Osteocyte (in vitro differentiated cells): Measurements from ENCODE around the gene OSBPL10. TPM values are rescaled to one million over a fixed set of nuclear protein-coding genes. Genes with fewer than 3 reads are reported as not detected.
A peak's percentile ranks its signal among the peaks of the same experiment; 100 is the strongest.

Experiments
- DNase-seq: peaks from one replicate; pipeline ENCODE4 v3.0.0; 2021; ENCODE audit warnings: mixed read lengths; ENCODE audit not compliant: unreplicated experiment; ENCODE audit errors: extremely low spot score
- H3K27ac Mint-ChIP-seq: one replicate; pipeline ENCODE4 v1.8.0; 2021; ENCODE audit warnings: mild to moderate bottlenecking, mixed read lengths; ENCODE audit not compliant: unreplicated experiment
- H3K27me3 Mint-ChIP-seq: one replicate; pipeline ENCODE4 v1.8.0; 2021; ENCODE audit warnings: mixed read lengths; ENCODE audit not compliant: unreplicated experiment
- H3K36me3 Mint-ChIP-seq: one replicate; pipeline ENCODE4 v1.8.0; 2021; ENCODE audit warnings: mixed read lengths; ENCODE audit not compliant: unreplicated experiment
- H3K4me1 Mint-ChIP-seq: one replicate; pipeline ENCODE4 v1.8.0; 2021; ENCODE audit warnings: mixed read lengths; ENCODE audit not compliant: unreplicated experiment
- H3K4me3 Mint-ChIP-seq: one replicate; pipeline ENCODE4 v1.8.0; 2021; ENCODE audit warnings: mild to moderate bottlenecking, moderate library complexity, mixed read lengths; ENCODE audit not compliant: unreplicated experiment
- H3K9me3 Mint-ChIP-seq: one replicate; pipeline ENCODE4 v1.8.0; 2021; ENCODE audit warnings: mixed read lengths; ENCODE audit not compliant: unreplicated experiment
- CTCF ChIP-seq: fragments of 200-600 bp; sonication (generic); IDR thresholded peaks from 2 replicates; pipeline ENCODE4 v1.5.0; 2021; ENCODE audit warnings: antibody characterized with exemption, mild to moderate bottlenecking, moderate library complexity
- total RNA-seq: library from RNA; stranded (reverse); gene quantifications from 2 replicates; pipeline ENCODE4 v1.2.1, GENCODE V29; 2021

OSBPL10 gene
- total RNA-seq, 1 donor from 2014 or later = 21.7 TPM

GRCh38 chr3:31988271-31988670 is 7.2 kb upstream of the OSBPL10 start:
- DNase-seq = no peak

GRCh38 chr3:31985831-31986230 is 4.8 kb upstream of the OSBPL10 start:
- no peak for DNase-seq
- Mint-ChIP-seq H3K36me3 (no peaks in the 10 kb centered on the region), H3K4me1 (peaks cover 9% of the 10 kb centered on the region), H3K9me3 (peaks cover 4% of the 10 kb centered on the region), H3K4me3 (no peak overlapping the region), H3K27ac (no peak overlapping the region), H3K27me3 (no peaks in the 10 kb centered on the region)
- TF ChIP-seq CTCF = no peak

More at GRCh38 chr3:31988271-31988670, 7.2 kb upstream of the OSBPL10 start:
- TF ChIP-seq CTCF = no peak
- H3K27me3 Mint-ChIP-seq = no peaks in the 10 kb centered on the region
- H3K36me3 Mint-ChIP-seq = no peaks in the 10 kb centered on the region
- no peak overlapping the region for H3K4me3 Mint-ChIP-seq
- peaks cover 4% of the 10 kb centered on the region for H3K9me3 Mint-ChIP-seq
- H3K27ac Mint-ChIP-seq = no peak overlapping the region
- H3K4me1 Mint-ChIP-seq = no peaks in the 10 kb centered on the region

- H3K36me3 Mint-ChIP-seq = no peaks in the 10 kb centered on the region
These were observed 3.3 kb upstream of the OSBPL10 start for GRCh38 chr3:31984321-31984720.

GRCh38 chr3:31980530-31981205 is 394 bp downstream of the OSBPL10 start:
- DNase-seq = peak; percentile 85
- peak; percentile 28 for TF ChIP-seq CTCF
- H3K4me1 Mint-ChIP-seq = peaks cover 43% of the 10 kb centered on the region
- H3K27me3 Mint-ChIP-seq = no peaks in the 10 kb centered on the region
- H3K27ac Mint-ChIP-seq = peak overlapping the region; percentile 71
- H3K36me3 Mint-ChIP-seq = peaks cover 3% of the 10 kb centered on the region
- H3K4me3 Mint-ChIP-seq = peak overlapping the region; percentile 86
- no peaks in the 10 kb centered on the region for H3K9me3 Mint-ChIP-seq

More at GRCh38 chr3:31984321-31984720, 3.3 kb upstream of the OSBPL10 start:
- peaks cover 4% of the 10 kb centered on the region for H3K9me3 Mint-ChIP-seq
- H3K4me1 Mint-ChIP-seq = peaks cover 19% of the 10 kb centered on the region
- TF ChIP-seq CTCF = no peak
- no peak for DNase-seq
- no peak overlapping the region for H3K4me3 Mint-ChIP-seq
- H3K27me3 Mint-ChIP-seq = no peaks in the 10 kb centered on the region
- H3K27ac Mint-ChIP-seq = no peak overlapping the region

- Mint-ChIP-seq H3K9me3 (no peaks in the 10 kb centered on the region), H3K4me1 (peaks cover 53% of the 10 kb centered on the region), H3K27ac (peak overlapping the region; percentile 39), H3K27me3 (no peaks in the 10 kb centered on the region), H3K4me3 (peak overlapping the region; percentile 86), H3K36me3 (peaks cover 4% of the 10 kb centered on the region)
- TF ChIP-seq CTCF = no peak
- DNase-seq = no peak
These were observed 1.9 kb downstream of the OSBPL10 start for GRCh38 chr3:31979001-31979697.
